Muscle of leg (tissue), 11 donors: ENCODE measurements around the gene C2CD2L. TPM values are rescaled to one million over a fixed set of nuclear protein-coding genes. Genes with fewer than 3 reads are reported as not detected.
"Not testable (repeated sequence)": the region's sequence is repeated elsewhere in the genome, so short reads cannot be mapped to it uniquely, and the experiment has no call there.

ENCODE experiments used
- DNase-seq: peaks from one replicate; pipeline ENCODE4 v3.0.0; 2013
- H3K27ac ChIP-seq: one replicate; pipeline ENCODE4 v1.5.1; 2013; ENCODE audit warnings: mild to moderate bottlenecking, low read length, control low read depth
- H3K27me3 ChIP-seq: one replicate; pipeline ENCODE4 v1.6.1; 2013; ENCODE audit warnings: low read length; ENCODE audit not compliant: control insufficient read depth, insufficient read depth
- H3K36me3 ChIP-seq: one replicate; pipeline ENCODE4 v1.6.1; 2013; ENCODE audit warnings: low read length; ENCODE audit not compliant: control insufficient read depth, insufficient read depth
- H3K4me1 ChIP-seq: one replicate; pipeline ENCODE4 v1.6.1; 2013; ENCODE audit warnings: low read length; ENCODE audit not compliant: control insufficient read depth, insufficient read depth
- H3K4me3 ChIP-seq: one replicate; pipeline ENCODE4 v1.5.1; 2013; ENCODE audit warnings: low read length, control low read depth
- H3K9me3 ChIP-seq: replicated peaks from 2 replicates; pipeline ENCODE4 v1.6.1; 2013; ENCODE audit warnings: low read depth, low read length; ENCODE audit not compliant: control insufficient read depth
- WGBS: methylation state at CpG from one replicate; pipeline ENCODE4 v1.1.5; 2013; ENCODE audit warnings: missing lambda C conversion rate; ENCODE audit not compliant: insufficient coverage; 5-methylcytosine and 5-hydroxymethylcytosine counted together
- polyA plus RNA-seq, 8 donors: library from polyadenylated mRNA; unstranded; fragments of 120-200 nt; gene quantifications; one replicate each; pipeline versions ENCODE4 v1.2.1 to v1.2.3, GENCODE V29; 2013; ENCODE audit warnings: inconsistent platforms in 1 of 8, low replicate concordance in 1 of 8; ENCODE audit not compliant: insufficient read length in 8 of 8, insufficient read depth in 1 of 8
- total RNA-seq: library from RNA; stranded (reverse); fragments of 120-200 nt; gene quantifications from one replicate; pipeline ENCODE4 v1.2.4, GENCODE V29; 2013

Gene C2CD2L
- total and polyA plus RNA-seq, 9 donors, result 4.3 to 9.4 (median 7.5) TPM

GRCh38 chr11:119161871-119162270 is 54.7 kb downstream of the C2CD2L start:
- Histone ChIP-seq H3K27ac (no peak overlapping the region), H3K4me3 (no peak overlapping the region), H3K27me3 (peaks cover 2% of the 10 kb centered on the region), H3K36me3 (no peaks in the 10 kb centered on the region), H3K4me1 (no peaks in the 10 kb centered on the region), H3K9me3 (no peaks in the 10 kb centered on the region)
- DNase-seq, result no peak
- 91% methylated on average over 4 of the region's 8 CpGs for WGBS

- Histone ChIP-seq H3K9me3 (no peaks in the 10 kb centered on the region), H3K36me3 (no peaks in the 10 kb centered on the region), H3K4me1 (peaks cover 14% of the 10 kb centered on the region), H3K4me3 (no peak overlapping the region), H3K27me3 (no peaks in the 10 kb centered on the region), H3K27ac (no peak overlapping the region)
- DNase-seq, result no peak
- 67% methylated on average over 5 of the region's 8 CpGs for WGBS
Observed at GRCh38 chr11:119166368-119167076, 59.4 kb downstream of the C2CD2L start.

- WGBS, result 60% methylated on average over 8 of the region's 10 CpGs
- H3K4me1 ChIP-seq, result peaks cover 14% of the 10 kb centered on the region
- H3K27me3 ChIP-seq, H3K4me3 ChIP-seq, H3K36me3 ChIP-seq, H3K27ac ChIP-seq, H3K9me3 ChIP-seq, DNase-seq: not testable (repeated sequence)
Observed at GRCh38 chr11:119167077-119167458, 59.9 kb downstream of the C2CD2L start.

- no peak overlapping the region for H3K27ac ChIP-seq
- WGBS, result 90% methylated on average over 2 of the region's 6 CpGs
- H3K27me3 ChIP-seq, result no peaks in the 10 kb centered on the region
- no peak overlapping the region for H3K4me3 ChIP-seq
- H3K36me3 ChIP-seq, result no peaks in the 10 kb centered on the region
- H3K4me1 ChIP-seq, result peaks cover 14% of the 10 kb centered on the region
- no peaks in the 10 kb centered on the region for H3K9me3 ChIP-seq
- no peak for DNase-seq
Observed at GRCh38 chr11:119167933-119168332, 60.8 kb downstream of the C2CD2L start.

Other genes starting within 250 kb of the C2CD2L start
- gene CXCR5, start 223.5 kb upstream of the C2CD2L start, total RNA-seq, result under 0.01 TPM
- gene CXCR5, start 223.5 kb upstream of the C2CD2L start, polyA plus RNA-seq, result under 1 TPM in 2 of 8 donors, not detected in 6; 0.07 to 0.14 TPM
- gene BCL9L, start 181.4 kb upstream of the C2CD2L start, total RNA-seq, result 24.6 TPM
- 100 to 1,000 TPM in 1 of 8 donors, 10 to 100 TPM in 7; 43.3 to 102 (median 66.8) TPM for gene BCL9L, start 181.4 kb upstream of the C2CD2L start, polyA plus RNA-seq
- gene UPK2, start 151.0 kb upstream of the C2CD2L start, total RNA-seq, result 0.09 TPM
- gene UPK2, start 151.0 kb upstream of the C2CD2L start, polyA plus RNA-seq, result 1 to 10 TPM in 5 of 8 donors, under 1 TPM in 3; 0.65 to 3.5 (median 1.0) TPM
- gene FOXR1, start 135.6 kb upstream of the C2CD2L start, total RNA-seq, result not detected
- not detected for gene FOXR1, start 135.6 kb upstream of the C2CD2L start, polyA plus RNA-seq
- gene CENATAC, start 109.2 kb upstream of the C2CD2L start, total RNA-seq, result 17.3 TPM
- 10 to 100 TPM in 5 of 8 donors, 1 to 10 TPM in 3; 8.5 to 25.0 (median 12.5) TPM for gene CENATAC, start 109.2 kb upstream of the C2CD2L start, polyA plus RNA-seq
- gene RPS25, start 89.0 kb upstream of the C2CD2L start, total RNA-seq, result 2,660 TPM
- 1,000 to 10,000 TPM; 1,606 to 2,037 (median 1,827) TPM for gene RPS25, start 89.0 kb upstream of the C2CD2L start, polyA plus RNA-seq
- 48.7 TPM for gene TRAPPC4, start 88.6 kb upstream of the C2CD2L start, total RNA-seq
- gene TRAPPC4, start 88.6 kb upstream of the C2CD2L start, polyA plus RNA-seq, result 10 to 100 TPM; 41.9 to 56.3 (median 46.9) TPM
- gene SLC37A4, start 76.5 kb upstream of the C2CD2L start, total RNA-seq, result 5.7 TPM
- gene SLC37A4, start 76.5 kb upstream of the C2CD2L start, polyA plus RNA-seq, result 10 to 100 TPM in 6 of 8 donors, 1 to 10 TPM in 2; 8.9 to 18.4 (median 11.1) TPM
- gene HYOU1, start 50.1 kb upstream of the C2CD2L start, total RNA-seq, result 30.1 TPM
- 10 to 100 TPM; 35.3 to 64.0 (median 47.2) TPM for gene HYOU1, start 50.1 kb upstream of the C2CD2L start, polyA plus RNA-seq
- gene VPS11, start 39.5 kb upstream of the C2CD2L start, total RNA-seq, result 19.9 TPM
- 10 to 100 TPM; 29.1 to 32.1 (median 30.3) TPM for gene VPS11, start 39.5 kb upstream of the C2CD2L start, polyA plus RNA-seq
- 3.8 TPM for gene HMBS, start 22.5 kb upstream of the C2CD2L start, total RNA-seq
- 10 to 100 TPM; 20.0 to 26.3 (median 22.6) TPM for gene HMBS, start 22.5 kb upstream of the C2CD2L start, polyA plus RNA-seq
- gene DPAGT1, start 5.5 kb upstream of the C2CD2L start, total RNA-seq, result 11.8 TPM
- 10 to 100 TPM; 23.9 to 35.0 (median 30.4) TPM for gene DPAGT1, start 5.5 kb upstream of the C2CD2L start, polyA plus RNA-seq
- gene HINFP, start 14.2 kb downstream of the C2CD2L start, total RNA-seq, result 15.5 TPM
- 10 to 100 TPM; 17.0 to 22.8 (median 17.5) TPM for gene HINFP, start 14.2 kb downstream of the C2CD2L start, polyA plus RNA-seq
- gene ABCG4, start 41.7 kb downstream of the C2CD2L start, total RNA-seq, result 0.13 TPM
- gene ABCG4, start 41.7 kb downstream of the C2CD2L start, polyA plus RNA-seq, result under 1 TPM; 0.18 to 0.60 (median 0.28) TPM
- gene NLRX1, start 61.4 kb downstream of the C2CD2L start, total RNA-seq, result 10.2 TPM
- gene NLRX1, start 61.4 kb downstream of the C2CD2L start, polyA plus RNA-seq, result 10 to 100 TPM; 10.5 to 13.8 (median 11.9) TPM
- 0.09 TPM for gene NHERF4, start 78.1 kb downstream of the C2CD2L start, total RNA-seq
- gene NHERF4, start 78.1 kb downstream of the C2CD2L start, polyA plus RNA-seq, result 1 to 10 TPM in 1 of 8 donors, under 1 TPM in 5, not detected in 2; 0.05 to 2.3 (median 0.10) TPM
- 6.0 TPM for gene CBL, start 99.0 kb downstream of the C2CD2L start, total RNA-seq
- 10 to 100 TPM in 6 of 8 donors, 1 to 10 TPM in 2; 8.7 to 15.0 (median 11.9) TPM for gene CBL, start 99.0 kb downstream of the C2CD2L start, polyA plus RNA-seq
- 146 TPM for gene MCAM, start 209.8 kb downstream of the C2CD2L start, total RNA-seq
- 100 to 1,000 TPM; 167 to 231 (median 208) TPM for gene MCAM, start 209.8 kb downstream of the C2CD2L start, polyA plus RNA-seq
- 3.0 TPM for gene RNF26, start 227.2 kb downstream of the C2CD2L start, total RNA-seq
- 10 to 100 TPM; 13.3 to 22.1 (median 18.4) TPM for gene RNF26, start 227.2 kb downstream of the C2CD2L start, polyA plus RNA-seq
- 34.9 TPM for gene C1QTNF5, start 233.5 kb downstream of the C2CD2L start, total RNA-seq
- 10 to 100 TPM; 20.3 to 41.9 (median 35.3) TPM for gene C1QTNF5, start 233.5 kb downstream of the C2CD2L start, polyA plus RNA-seq
- gene MFRP, start 239.4 kb downstream of the C2CD2L start, total RNA-seq, result not detected
- not detected for gene MFRP, start 239.4 kb downstream of the C2CD2L start, polyA plus RNA-seq